Measurements from ENCODE around the gene SLC45A1. TPM values are rescaled to one million over a fixed set of nuclear protein-coding genes. Genes with fewer than 3 reads are reported as not detected.

Gene SLC45A1
- total and polyA plus RNA-seq, 7 experiments from 2014 or later: 0.15 to 1.5 (median 1.2) TPM

DNA sequence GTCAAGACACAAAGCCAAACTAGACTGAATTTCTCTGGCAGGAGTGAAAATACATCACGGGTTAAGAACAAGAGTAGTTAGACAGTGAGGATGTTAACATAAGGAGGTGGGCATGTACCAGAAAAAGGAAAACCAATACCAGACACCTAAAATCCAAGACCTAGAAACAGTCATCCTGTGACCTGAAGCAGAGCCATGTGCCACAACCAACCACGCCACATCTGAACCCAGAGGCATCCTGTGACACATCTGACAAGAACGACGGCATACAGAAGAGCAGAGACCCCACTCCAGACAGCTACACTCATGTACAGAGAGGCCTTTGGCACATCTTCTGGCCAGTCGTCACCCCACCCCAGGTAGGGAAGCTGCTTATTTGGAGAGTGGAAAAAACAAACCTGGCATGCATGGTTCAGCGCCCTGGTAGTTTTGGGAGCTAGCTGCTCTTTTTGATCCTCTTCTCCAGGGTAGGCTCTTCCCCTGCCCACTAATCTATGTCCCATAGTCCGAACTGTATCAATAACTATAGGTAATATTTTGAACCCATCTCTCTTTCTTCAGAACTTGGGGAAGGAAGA lies 72.1 kb downstream of the SLC45A1 start:
- H3K27me3 Mint-ChIP-seq: no peaks in the 10 kb centered on the region
- CTCF ChIA-PET: interaction anchor here (0.5 kb wide), 1 partner anchor 670 kb away, joined by 3 read pairs; no protein-coding TSS in a partner anchor

GRCh38 chr1:8390707-8391106 lies 72.8 kb downstream of the SLC45A1 start:
- Histone ChIP-seq H3K4me1 (ENCODE audit: control insufficient read depth in 2 of 2, insufficient read depth in 2 of 2, low read length in 2 of 2) (peaks cover 19 to 22% of the 10 kb centered on the region in 2 donors), H3K4me3 (ENCODE audit: low read length) (no peak overlapping the region), H3K36me3 (ENCODE audit: control insufficient read depth in 2 of 3, insufficient read depth in 3 of 3, low read length in 3 of 3) (peaks cover 0 to 18% (median 4%) of the 10 kb centered on the region in 3 experiments), H3K9me3 (ENCODE audit: control insufficient read depth in 2 of 3, low read length in 3 of 3) (no peaks in the 10 kb centered on the region), H3K27ac (ENCODE audit: low read depth, low read length) (no peak overlapping the region), H3K27me3 (ENCODE audit: control insufficient read depth in 2 of 2, insufficient read depth in 2 of 2, low read length in 2 of 2) (no peaks in the 10 kb centered on the region)
- H3K9me3 Mint-ChIP-seq: peaks cover 0 to 1% (median 0%) of the 10 kb centered on the region in 11 donors
- intact Hi-C loops (cut with micrococcal nuclease): no loop called here
- H3K27ac Mint-ChIP-seq: peak overlapping the region in 8 of 9 donors; percentile 12 to 93 (median 63)
- POLR2A ChIA-PET: no interaction called here
- H3K4me1 Mint-ChIP-seq: peaks cover 50 to 90% (median 85%) of the 10 kb centered on the region in 7 donors
- H3K36me3 Mint-ChIP-seq: peaks cover 3 to 47% (median 22%) of the 10 kb centered on the region in 5 donors
- ATAC-seq (no peak), DNase-seq (no peak)
- no peaks in the 10 kb centered on the region for H3K27me3 Mint-ChIP-seq
- CTCF ChIA-PET: interaction anchor here (0.5 kb wide), 1 partner anchor 669 kb away, joined by 3 read pairs; no protein-coding TSS in a partner anchor
- peak overlapping the region in 3 of 10 donors; percentile 35 to 64 (median 38) for H3K4me3 Mint-ChIP-seq

More for the DNA sequence above, 72.1 kb downstream of the SLC45A1 start:
- Histone ChIP-seq H3K9me3 (ENCODE audit: control insufficient read depth in 2 of 3, low read length in 3 of 3) (no peaks in the 10 kb centered on the region), H3K27ac (ENCODE audit: low read depth, low read length) (no peak overlapping the region), H3K36me3 (ENCODE audit: control insufficient read depth in 2 of 3, insufficient read depth in 3 of 3, low read length in 3 of 3) (peaks cover 0 to 18% (median 4%) of the 10 kb centered on the region in 3 experiments), H3K27me3 (ENCODE audit: control insufficient read depth in 2 of 2, insufficient read depth in 2 of 2, low read length in 2 of 2) (no peaks in the 10 kb centered on the region), H3K4me1 (ENCODE audit: control insufficient read depth in 2 of 2, insufficient read depth in 2 of 2, low read length in 2 of 2) (peaks cover 15 to 25% of the 10 kb centered on the region in 2 donors), H3K4me3 (ENCODE audit: low read length) (no peak overlapping the region)
- intact Hi-C loops (cut with micrococcal nuclease): no loop called here
- ATAC-seq (peak; percentile 40), DNase-seq (no peak)
- H3K9me3 Mint-ChIP-seq: peaks cover 0 to 1% (median 0%) of the 10 kb centered on the region in 11 donors
- POLR2A ChIA-PET: no interaction called here
- H3K4me1 Mint-ChIP-seq: peaks cover 44 to 90% (median 84%) of the 10 kb centered on the region in 7 donors
- peaks cover 3 to 44% (median 20%) of the 10 kb centered on the region in 5 donors for H3K36me3 Mint-ChIP-seq
- H3K4me3 Mint-ChIP-seq: peak overlapping the region in 6 of 10 donors; percentile 8 to 35 (median 13)
- H3K27ac Mint-ChIP-seq: peak overlapping the region in 8 of 9 donors; percentile 12 to 85 (median 60)

- no peak for DNase-seq
- no peaks in the 10 kb centered on the region for H3K27me3 Mint-ChIP-seq
- no peak overlapping the region for H3K4me3 ChIP-seq (ENCODE audit: low read length)
- no peaks in the 10 kb centered on the region for H3K27me3 ChIP-seq (ENCODE audit: control insufficient read depth in 2 of 2, insufficient read depth in 2 of 2, low read length in 2 of 2)
- ChIA-PET POLR2A (interaction anchor here (0.6 kb wide), 1 partner anchor 429 kb away, joined by 3 read pairs; no protein-coding TSS in a partner anchor), CTCF (interaction anchor here (0.6 kb wide), 1 partner anchor 1811 kb away, joined by 3 read pairs; no protein-coding TSS in a partner anchor)
- ATAC-seq: no peak
- peaks cover 0 to 18% (median 4%) of the 10 kb centered on the region in 3 experiments for H3K36me3 ChIP-seq (ENCODE audit: control insufficient read depth in 2 of 3, insufficient read depth in 3 of 3, low read length in 3 of 3)
- peaks cover 33 to 39% of the 10 kb centered on the region in 2 donors for H3K4me1 ChIP-seq (ENCODE audit: control insufficient read depth in 2 of 2, insufficient read depth in 2 of 2, low read length in 2 of 2)
- no peak overlapping the region for H3K27ac ChIP-seq (ENCODE audit: low read depth, low read length)
- intact Hi-C loops (cut with micrococcal nuclease): no loop called here
- H3K4me1 Mint-ChIP-seq: peaks cover 62 to 93% (median 88%) of the 10 kb centered on the region in 7 donors
- H3K9me3 Mint-ChIP-seq: peaks cover 0 to 1% (median 0%) of the 10 kb centered on the region in 11 donors
- H3K9me3 ChIP-seq (ENCODE audit: control insufficient read depth in 2 of 3, low read length in 3 of 3): no peaks in the 10 kb centered on the region
- peaks cover 3 to 37% (median 22%) of the 10 kb centered on the region in 5 donors for H3K36me3 Mint-ChIP-seq
- H3K4me3 Mint-ChIP-seq: no peak overlapping the region
- H3K27ac Mint-ChIP-seq: peak overlapping the region in 4 of 9 donors; percentile 2 to 14 (median 12)
Observed at GRCh38 chr1:8392522-8392921, 74.6 kb downstream of the SLC45A1 start.

All from naive thymus-derived CD4-positive, alpha-beta T cell (primary cell).